ENCODE measurements around the gene ITIH5. TPM values are rescaled to one million over a fixed set of nuclear protein-coding genes. Genes with fewer than 3 reads are reported as not detected.

The ITIH5 gene
- total and polyA plus RNA-seq, 2 of the 13 experiments (the other 11 are each of a cell fraction or from before 2014, with no cell fraction given) = 4.7 to 8.9 TPM

GRCh38 chr10:7625836-7626235 lies 40.9 kb downstream of the ITIH5 start:
- Histone ChIP-seq H3K9ac (ENCODE audit: insufficient read depth, low read depth, low read length) (no peak overlapping the region), H3K27ac (ENCODE audit: extremely low read length, insufficient read depth, low read length) (no peak overlapping the region), H3K36me3 (replicated peaks in 1 of 2; ENCODE audit: control insufficient read depth in 1 of 2, insufficient read depth in 2 of 2, low read length in 2 of 2) (no peaks in the 10 kb centered on the region), H2AFZ (ENCODE audit: low read length) (no peak overlapping the region), H3K9me3 (ENCODE audit: low read length) (no peaks in the 10 kb centered on the region), H3K4me1 (ENCODE audit: insufficient read depth, low read length) (no peaks in the 10 kb centered on the region), H3K27me3 (ENCODE audit: control insufficient read depth in 1 of 2, insufficient read depth in 2 of 2, low read length in 2 of 2) (no peaks in the 10 kb centered on the region), H3K4me2 (ENCODE audit: low read depth, low read length) (no peak overlapping the region), H3K79me2 (ENCODE audit: insufficient read depth, low read length) (no peaks in the 10 kb centered on the region), H3K4me3 (replicated peaks in 1 of 3; ENCODE audit: insufficient read depth in 1 of 3, low read depth in 2 of 3, low read length in 3 of 3) (no peak overlapping the region), H4K20me1 (ENCODE audit: insufficient read depth, low read length) (no peaks in the 10 kb centered on the region)
- ATAC-seq (no peak), FAIRE-seq (no peak), DNase-seq (ENCODE audit: low spot score) (no peak)
- intact Hi-C loops (cut with micrococcal nuclease; ENCODE audit: unreplicated experiment) (no loop called here), in situ Hi-C loops (cut with HindIII; ENCODE audit: extremely low pct_ligation_motif_present, low pct_unique_long_range_greater_than_20kb) (no loop called here)
- ChIA-PET CTCF (ENCODE audit: low intra/inter-chr PET ratio, low total read pairs) (no interaction called here), POLR2A (no interaction called here)
- WGBS (ENCODE audit: low lambda C conversion rate) = 84% methylated on average over 7 of the region's 7 CpGs
- no TSS peak for BruUV-seq (replicated peaks)
- no peak for TF ChIP-seq SIX4 (CRISPR knock-in tag; IDR thresholded peaks at IDR 0.05)
- no peak for TF ChIP-seq JDP2 (CRISPR knock-in tag; IDR thresholded peaks at IDR 0.05; ENCODE audit: borderline replicate concordance)
- TF ChIP-seq CHCHD3 (CRISPR knock-in tag; IDR thresholded peaks at IDR 0.05) = no peak
- no peak for TF ChIP-seq SOX13 (IDR thresholded peaks at IDR 0.05)
- TF ChIP-seq SOX13 (CRISPR knock-in tag; conservative IDR thresholded peaks at IDR 0.05 in 1 of 2, IDR thresholded peaks at IDR 0.05 in 1 of 2) = no peak
- no peak for TF ChIP-seq MBNL3 (CRISPR knock-in tag; conservative IDR thresholded peaks at IDR 0.05)
- no peak for TF ChIP-seq ZBTB46 (CRISPR knock-in tag; IDR thresholded peaks at IDR 0.05; ENCODE audit: borderline replicate concordance)
- no peak for TF ChIP-seq YEATS2 (CRISPR knock-in tag; IDR thresholded peaks at IDR 0.05; ENCODE audit: borderline replicate concordance)
- no peak for TF ChIP-seq ZBTB40 (IDR thresholded peaks at IDR 0.05)
- TF ChIP-seq ZBTB40 (CRISPR knock-in tag; IDR thresholded peaks at IDR 0.05) = no peak
- no peak for TF ChIP-seq ZNF207 (IDR thresholded peaks at IDR 0.05; ENCODE audit: borderline replicate concordance)
- no peak for TF ChIP-seq AGO1 (IDR thresholded peaks at IDR 0.05; ENCODE audit: low read depth, low read length, poor library complexity, severe bottlenecking)
